SJSA1 (cell line): ENCODE results near the gene OR9K2. TPM values are rescaled to one million over a fixed set of nuclear protein-coding genes. Genes with fewer than 3 reads are reported as not detected.
"Not testable (repeated sequence)": the region's sequence is repeated elsewhere in the genome, so short reads cannot be mapped to it uniquely, and the experiment has no call there.

ENCODE experiments used
- DNase-seq, 2 experiments: peaks; one replicate each; pipeline ENCODE4 v3.0.0-alpha.2; 2015 to 2020; ENCODE audit warnings: low spot score in 2 of 2, low read depth in 1 of 2
- H3K27ac ChIP-seq: fragments of 250-450 bp; sonication (Bioruptor Pico); 2 replicates; pipeline ENCODE4 v1.5.1; 2020; ENCODE audit warnings: mild to moderate bottlenecking, moderate library complexity
- H3K27me3 ChIP-seq: fragments of 250-450 bp; sonication (Bioruptor Pico); replicated peaks from 2 replicates; pipeline ENCODE4 v1.5.1; 2020; ENCODE audit warnings: mild to moderate bottlenecking, moderate library complexity
- H3K36me3 ChIP-seq: fragments of 250-450 bp; sonication (Bioruptor Pico); 2 replicates; pipeline ENCODE4 v1.5.1; 2020; ENCODE audit warnings: mild to moderate bottlenecking
- H3K4me1 ChIP-seq: fragments of 250-450 bp; sonication (Bioruptor Pico); replicated peaks from 2 replicates; pipeline ENCODE4 v1.6.1; 2021; ENCODE audit warnings: mild to moderate bottlenecking
- H3K4me3 ChIP-seq: fragments of 250-450 bp; sonication (Bioruptor Pico); 2 replicates; pipeline ENCODE4 v1.5.1; 2020; ENCODE audit warnings: mild to moderate bottlenecking
- H3K9me3 ChIP-seq: fragments of 250-450 bp; sonication (Bioruptor Pico); replicated peaks from 2 replicates; pipeline ENCODE4 v1.5.1; 2020; ENCODE audit warnings: mild to moderate bottlenecking
- total RNA-seq: library from RNA; depleted of rRNA; stranded (reverse); fragments of >200 nt; shearing (Covaris generic); gene quantifications from 2 replicates; pipeline ENCODE4 v1.2.3, GENCODE V29; 2014; rRNA removed

Gene OR9K2, protein sequence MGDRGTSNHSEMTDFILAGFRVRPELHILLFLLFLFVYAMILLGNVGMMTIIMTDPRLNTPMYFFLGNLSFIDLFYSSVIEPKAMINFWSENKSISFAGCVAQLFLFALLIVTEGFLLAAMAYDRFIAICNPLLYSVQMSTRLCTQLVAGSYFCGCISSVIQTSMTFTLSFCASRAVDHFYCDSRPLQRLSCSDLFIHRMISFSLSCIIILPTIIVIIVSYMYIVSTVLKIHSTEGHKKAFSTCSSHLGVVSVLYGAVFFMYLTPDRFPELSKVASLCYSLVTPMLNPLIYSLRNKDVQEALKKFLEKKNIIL
- total RNA-seq, result not detected in 2 replicates

DNA sequence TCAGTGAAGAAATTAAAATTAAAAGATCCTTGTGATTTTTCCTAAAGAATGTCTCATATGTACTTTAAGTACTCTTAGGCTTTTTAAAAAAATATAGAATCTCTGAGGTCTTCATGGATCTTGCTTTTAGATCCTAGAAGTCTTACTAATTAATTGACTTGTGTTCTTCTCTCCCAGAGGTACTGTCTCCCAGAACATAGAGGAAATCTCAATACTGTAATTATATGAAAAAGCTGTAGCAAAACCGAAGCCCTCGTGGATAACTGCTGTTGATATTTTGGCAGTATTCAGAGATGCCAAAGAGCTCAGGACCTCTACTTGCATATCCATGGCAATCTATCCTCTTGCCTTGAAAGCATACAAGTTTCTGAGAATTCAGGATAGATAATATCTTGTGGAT lies at the start of gene OR9K2:
Gene OR9K2 (plus strand): TSS at position 301 of the 400 bp plus-strand sequence. CDS start 3,429 bp downstream, outside the sequence.
- Histone ChIP-seq H3K4me3 (no peak within 1 kb of the TSS), H3K36me3 (no peaks in the 10 kb centered on the region), H3K27me3 (no peaks in the 10 kb centered on the region), H3K9me3 (no peaks in the 10 kb centered on the region), H3K4me1 (no peaks in the 10 kb centered on the region), H3K27ac (no peak within 1 kb of the TSS)
- DNase-seq, result no peak

DNA sequence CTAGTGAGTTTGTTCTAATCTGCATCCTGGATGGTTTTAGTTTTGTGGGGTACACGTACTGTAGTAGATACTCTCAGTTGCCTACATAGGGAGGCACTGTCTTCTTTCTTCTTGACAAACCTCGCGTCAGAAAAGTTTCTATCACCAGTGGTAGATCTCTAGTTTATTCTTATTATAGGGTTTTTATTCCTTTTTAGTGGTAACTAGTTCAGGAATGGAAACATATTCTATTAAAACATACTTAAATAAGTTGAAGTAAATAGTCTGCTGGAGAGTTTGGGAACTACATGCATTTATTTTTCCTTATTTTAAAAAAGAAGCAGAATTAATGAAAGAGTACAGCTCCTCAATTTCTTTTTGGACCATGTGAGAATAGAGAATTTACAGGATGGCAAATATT lies 33.6 kb upstream of the OR9K2 start:
- H3K27me3 ChIP-seq, result 0 out of 2 replicates have a peak, but pooled peaks cover 3% of the 10 kb centered on the region
- H3K27ac ChIP-seq, result no peak overlapping the region
- H3K4me3 ChIP-seq, result no peak overlapping the region
- no peak for DNase-seq
- no peaks in the 10 kb centered on the region for H3K9me3 ChIP-seq
- no peaks in the 10 kb centered on the region for H3K4me1 ChIP-seq
- no peaks in the 10 kb centered on the region for H3K36me3 ChIP-seq

DNA sequence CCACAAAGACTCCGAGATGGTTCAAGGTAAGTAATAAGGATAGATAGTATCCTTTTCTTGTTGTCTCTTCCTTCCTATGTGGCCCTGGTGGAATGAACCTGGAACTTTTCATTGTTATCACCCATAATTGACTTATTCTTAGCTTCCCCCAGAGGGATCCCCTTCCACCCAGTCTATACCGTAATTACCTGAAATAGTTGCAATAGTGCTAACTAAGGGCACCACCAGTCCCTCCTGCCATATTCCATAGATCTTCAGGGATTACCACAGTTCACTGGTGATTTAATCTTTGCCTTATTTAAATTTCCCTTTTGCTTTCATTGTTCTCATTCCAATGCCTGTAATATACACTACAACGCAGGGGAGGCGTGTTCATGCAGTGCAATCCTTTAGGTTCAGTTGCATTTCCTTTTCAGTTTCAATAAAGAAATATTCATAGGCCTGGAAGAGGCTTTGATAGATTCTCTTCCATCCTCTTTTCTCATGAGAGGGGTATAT lies 13.8 kb upstream of the OR9K2 start:
- no peak for DNase-seq
- Histone ChIP-seq H3K4me3 (no peak overlapping the region), H3K27ac (no peak overlapping the region), H3K27me3 (peaks cover 8% of the 10 kb centered on the region), H3K36me3 (no peaks in the 10 kb centered on the region), H3K9me3 (no peaks in the 10 kb centered on the region), H3K4me1 (no peaks in the 10 kb centered on the region)

DNA sequence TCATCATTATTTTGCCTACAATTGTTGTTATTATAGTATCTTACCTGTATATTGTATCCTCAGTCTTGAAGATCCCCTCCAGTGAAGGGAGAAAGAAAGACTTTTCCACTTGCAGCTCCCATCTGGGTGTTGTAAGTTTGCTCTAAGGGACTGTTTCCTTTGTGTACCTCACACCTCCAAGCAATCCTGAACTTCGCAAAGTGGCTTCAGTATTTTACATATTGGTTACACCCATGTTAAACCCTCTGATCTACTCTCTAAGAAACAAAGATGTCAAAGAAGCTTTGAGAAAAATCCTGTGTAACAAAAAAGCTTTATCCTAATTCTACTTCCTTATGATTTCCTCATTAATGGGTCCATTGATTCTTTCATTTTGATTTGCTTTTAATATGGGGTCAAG lies 10.1 kb upstream of the OR9K2 start:
- Histone ChIP-seq H3K4me1 (no peaks in the 10 kb centered on the region), H3K36me3 (no peaks in the 10 kb centered on the region), H3K9me3 (no peaks in the 10 kb centered on the region), H3K4me3 (no peak overlapping the region), H3K27me3 (peaks cover 8% of the 10 kb centered on the region), H3K27ac (no peak overlapping the region)
- no peak for DNase-seq

DNA sequence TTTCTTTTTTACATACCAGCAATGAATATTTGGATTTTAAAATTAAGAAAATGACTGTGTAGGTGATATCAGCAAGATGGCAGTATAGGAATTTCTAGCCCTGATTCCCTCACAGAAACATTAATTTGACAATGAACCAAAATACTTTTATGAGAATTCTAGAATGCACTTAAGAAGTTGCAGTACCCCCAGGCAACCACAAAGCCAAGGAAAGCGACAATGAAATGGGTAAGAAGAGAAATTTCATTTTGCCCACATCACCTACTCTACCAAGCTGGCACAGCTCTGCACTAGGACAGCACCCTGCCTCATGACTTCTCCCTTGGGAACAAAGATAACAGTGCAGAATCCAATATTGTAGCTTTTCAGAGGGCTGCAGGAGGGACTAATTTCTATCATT lies 6.6 kb downstream of the OR9K2 start:
- DNase-seq, result no peak
- Histone ChIP-seq H3K4me3 (no peak overlapping the region), H3K27me3 (no peaks in the 10 kb centered on the region), H3K36me3 (no peaks in the 10 kb centered on the region), H3K27ac (no peak overlapping the region), H3K9me3 (no peaks in the 10 kb centered on the region), H3K4me1 (no peaks in the 10 kb centered on the region)

DNA sequence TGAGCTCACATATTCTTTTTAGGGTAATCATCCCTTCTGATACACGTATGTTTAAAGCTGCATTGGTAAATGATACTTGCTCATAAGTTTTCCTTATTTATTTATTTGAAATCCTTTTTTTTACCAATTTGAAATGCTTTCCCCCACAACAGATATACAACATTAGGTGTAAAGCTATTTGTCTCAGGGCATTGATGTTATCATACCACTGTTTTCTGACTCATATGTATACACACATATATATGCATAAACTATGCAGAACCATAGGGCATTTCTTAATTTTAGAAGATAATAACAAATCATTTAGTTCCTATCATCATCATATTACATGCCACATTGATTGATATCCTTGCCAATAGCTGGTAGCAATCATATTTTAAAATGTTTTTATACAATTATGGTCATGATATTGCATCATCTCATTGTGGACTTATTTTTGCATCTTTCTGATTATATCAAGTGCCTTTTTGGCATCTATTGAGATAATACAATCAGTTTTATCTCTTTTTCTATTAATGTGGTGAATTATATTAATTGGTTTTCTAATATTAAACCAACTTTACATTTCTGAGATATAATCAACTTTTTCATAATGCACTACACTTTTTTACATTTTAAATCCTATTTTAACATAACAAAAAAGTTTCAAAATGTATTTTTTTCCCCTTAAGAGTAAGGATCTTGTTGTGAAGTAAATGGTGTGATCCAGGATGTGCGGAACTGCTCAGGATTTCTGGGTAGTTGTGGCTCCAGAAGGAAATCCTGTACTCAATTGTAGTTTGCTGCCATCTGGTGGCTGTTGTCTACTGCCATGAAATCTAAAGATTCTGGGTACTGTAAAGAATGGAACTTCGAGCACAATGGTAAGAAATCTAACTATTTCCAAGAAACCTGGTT lies 16.7 kb downstream of the OR9K2 start:
- Histone ChIP-seq H3K4me1 (no peaks in the 10 kb centered on the region), H3K9me3 (no peaks in the 10 kb centered on the region), H3K4me3 (no peak overlapping the region), H3K36me3 (no peaks in the 10 kb centered on the region), H3K27me3 (no peaks in the 10 kb centered on the region), H3K27ac (no peak overlapping the region)
- DNase-seq, result peak in 1 of 2 experiments; percentile 10

DNA sequence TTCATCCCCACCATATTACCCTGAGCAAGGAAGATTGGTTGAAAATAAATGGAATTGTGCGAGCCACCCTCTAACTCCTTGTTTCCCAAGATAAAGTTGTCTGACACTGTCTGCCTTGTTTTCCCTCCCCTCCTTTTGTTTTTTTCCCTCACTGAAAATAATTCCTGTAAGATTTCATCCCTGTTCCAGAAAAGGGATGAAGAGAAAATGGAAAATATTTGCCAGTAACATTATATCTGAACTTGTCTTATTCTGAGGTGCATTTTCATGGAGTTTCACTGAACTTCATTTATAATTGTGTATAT lies 17.3 kb downstream of the OR9K2 start:
- H3K4me3 ChIP-seq, result no peak overlapping the region
- H3K27ac ChIP-seq, result no peak overlapping the region
- H3K9me3 ChIP-seq, result no peaks in the 10 kb centered on the region
- no peaks in the 10 kb centered on the region for H3K27me3 ChIP-seq
- no peaks in the 10 kb centered on the region for H3K4me1 ChIP-seq
- H3K36me3 ChIP-seq, result no peaks in the 10 kb centered on the region
- no peak for DNase-seq

DNA sequence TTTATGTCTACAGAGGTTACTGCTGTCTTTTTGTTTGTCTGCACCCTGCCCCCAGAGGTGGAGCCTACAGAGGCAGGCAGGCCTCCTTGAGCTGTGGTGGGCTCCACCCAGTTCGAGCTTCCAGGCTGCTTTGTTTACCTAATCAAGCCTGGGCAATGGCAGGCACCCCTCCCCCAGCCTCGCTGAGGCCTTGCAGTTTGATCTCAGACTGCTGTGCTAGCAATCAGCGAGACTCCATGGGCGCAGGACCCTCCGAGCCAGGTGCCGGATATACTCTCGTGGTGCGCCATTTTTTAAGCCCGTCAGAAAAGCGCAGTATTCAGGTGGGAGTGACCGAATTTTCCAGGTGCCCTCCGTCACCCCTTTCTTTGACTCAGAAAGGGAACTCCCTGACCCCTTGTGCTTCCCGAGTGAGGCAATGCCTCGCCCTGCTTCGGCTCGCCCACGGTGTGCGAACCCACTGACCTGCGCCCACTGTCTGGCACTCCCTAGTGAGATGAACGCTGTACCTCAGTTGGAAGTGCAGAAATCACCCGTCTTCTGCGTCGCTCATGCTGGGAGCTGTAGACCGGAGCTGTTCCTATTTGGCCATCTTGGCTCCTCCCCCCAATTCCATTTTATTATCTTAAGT lies 40.9 kb downstream of the OR9K2 start:
- not testable (repeated sequence) for H3K27me3 ChIP-seq, DNase-seq, H3K27ac ChIP-seq, H3K36me3 ChIP-seq, H3K4me3 ChIP-seq, H3K9me3 ChIP-seq, H3K4me1 ChIP-seq

DNA sequence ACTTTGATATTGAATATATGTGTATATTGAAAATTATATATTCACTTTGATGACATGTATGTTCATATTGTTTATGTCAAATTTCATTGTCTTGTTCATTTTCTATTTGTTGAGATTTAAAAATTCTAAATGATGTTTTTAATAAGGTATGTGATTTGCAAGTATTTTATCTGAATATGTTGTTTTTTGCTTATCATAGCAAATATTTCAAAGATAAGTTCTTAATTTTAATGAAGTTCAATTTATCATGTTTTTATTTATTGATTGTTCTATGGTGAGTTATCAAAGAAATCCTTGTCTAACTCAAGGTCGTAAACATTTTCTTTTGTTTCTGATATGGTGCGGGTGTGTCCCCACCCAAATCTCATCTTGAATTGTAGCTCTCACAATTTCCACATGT lies 45.2 kb downstream of the OR9K2 start:
- H3K4me3 ChIP-seq, result no peak overlapping the region
- no peaks in the 10 kb centered on the region for H3K4me1 ChIP-seq
- H3K9me3 ChIP-seq, result no peaks in the 10 kb centered on the region
- DNase-seq, result no peak
- H3K27me3 ChIP-seq, result 0 out of 2 replicates have a peak, but pooled peaks cover 3% of the 10 kb centered on the region
- H3K36me3 ChIP-seq, result no peaks in the 10 kb centered on the region
- H3K27ac ChIP-seq, result no peak overlapping the region

DNA sequence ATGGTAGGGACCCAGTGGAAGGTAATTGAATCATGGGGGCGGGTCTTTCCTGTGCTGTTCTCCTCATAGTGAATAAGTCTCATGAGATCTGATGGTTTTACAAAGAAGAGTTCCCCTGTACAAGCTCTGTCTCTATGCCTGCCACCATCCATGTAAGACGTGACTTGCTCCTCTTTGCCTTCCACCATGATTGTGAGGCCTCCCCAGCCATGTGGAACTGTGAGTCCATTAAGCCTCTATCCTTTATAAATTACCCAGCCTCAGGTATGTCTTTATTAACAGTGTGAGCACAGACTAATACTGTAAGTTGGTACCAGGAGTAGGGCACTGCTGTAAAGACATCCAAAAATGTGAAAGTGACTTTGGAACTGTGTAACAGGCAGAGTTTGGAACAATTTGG lies 45.6 kb downstream of the OR9K2 start:
- H3K27ac ChIP-seq, H3K27me3 ChIP-seq, DNase-seq, H3K9me3 ChIP-seq, H3K4me3 ChIP-seq, H3K4me1 ChIP-seq, H3K36me3 ChIP-seq: not testable (repeated sequence)

DNA sequence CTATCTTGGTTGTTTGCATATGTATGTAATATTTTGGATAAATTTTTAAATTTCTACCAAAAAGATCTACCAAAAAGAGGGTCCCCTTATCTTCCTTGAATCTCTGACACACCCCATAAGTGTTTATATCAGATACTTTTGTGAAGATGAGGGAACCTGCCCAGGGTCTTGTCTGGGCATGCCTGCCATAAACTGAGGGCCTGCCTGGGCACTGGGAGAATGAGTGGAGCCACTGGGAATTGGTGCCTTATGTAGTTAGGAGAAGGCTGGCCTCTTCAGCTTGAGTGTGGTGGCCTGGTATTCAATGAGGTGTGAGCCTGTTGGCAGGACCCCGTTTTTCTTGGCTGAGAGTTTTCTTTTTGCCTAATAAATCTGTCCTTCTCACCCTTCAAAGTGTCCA lies 46.5 kb downstream of the OR9K2 start:
- no peaks in the 10 kb centered on the region for H3K4me1 ChIP-seq
- H3K4me3 ChIP-seq, result no peak overlapping the region
- 0 out of 2 replicates have a peak, but pooled peaks cover 3% of the 10 kb centered on the region for H3K27me3 ChIP-seq
- no peak overlapping the region for H3K27ac ChIP-seq
- DNase-seq, result no peak
- H3K9me3 ChIP-seq, result no peaks in the 10 kb centered on the region
- H3K36me3 ChIP-seq, result no peaks in the 10 kb centered on the region

DNA sequence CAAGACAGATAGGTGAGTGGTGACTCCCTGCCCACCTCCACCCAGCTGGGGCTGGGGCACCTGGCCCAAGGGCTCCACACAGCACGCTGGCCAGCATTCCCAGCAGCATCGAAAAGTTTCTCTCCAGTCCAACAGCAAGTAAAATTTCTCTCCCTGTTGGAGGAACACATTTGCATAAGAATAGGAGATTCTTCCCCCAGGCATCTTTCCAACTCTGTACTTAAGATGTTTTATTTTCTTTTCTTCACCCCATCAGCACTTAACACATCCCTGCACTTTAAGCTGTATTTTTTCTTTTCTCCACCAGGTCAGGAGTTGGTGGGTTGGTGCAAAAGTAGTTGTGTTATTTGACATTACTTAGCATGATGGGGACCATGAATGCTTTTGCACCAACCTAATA lies 47.2 kb downstream of the OR9K2 start:
- H3K27me3 ChIP-seq, result 0 out of 2 replicates have a peak, but pooled peaks cover 3% of the 10 kb centered on the region
- H3K9me3 ChIP-seq, result no peaks in the 10 kb centered on the region
- no peak for DNase-seq
- H3K36me3 ChIP-seq, result no peaks in the 10 kb centered on the region
- H3K4me3 ChIP-seq, result no peak overlapping the region
- H3K4me1 ChIP-seq, result no peaks in the 10 kb centered on the region
- H3K27ac ChIP-seq, result no peak overlapping the region
